ENCODE measurements around the gene PPDPF.

The PPDPF gene

GRCh38 chr20:63539092-63539430 lies 18.5 kb downstream of the PPDPF start:
- DNase-seq, result no peak

DNA sequence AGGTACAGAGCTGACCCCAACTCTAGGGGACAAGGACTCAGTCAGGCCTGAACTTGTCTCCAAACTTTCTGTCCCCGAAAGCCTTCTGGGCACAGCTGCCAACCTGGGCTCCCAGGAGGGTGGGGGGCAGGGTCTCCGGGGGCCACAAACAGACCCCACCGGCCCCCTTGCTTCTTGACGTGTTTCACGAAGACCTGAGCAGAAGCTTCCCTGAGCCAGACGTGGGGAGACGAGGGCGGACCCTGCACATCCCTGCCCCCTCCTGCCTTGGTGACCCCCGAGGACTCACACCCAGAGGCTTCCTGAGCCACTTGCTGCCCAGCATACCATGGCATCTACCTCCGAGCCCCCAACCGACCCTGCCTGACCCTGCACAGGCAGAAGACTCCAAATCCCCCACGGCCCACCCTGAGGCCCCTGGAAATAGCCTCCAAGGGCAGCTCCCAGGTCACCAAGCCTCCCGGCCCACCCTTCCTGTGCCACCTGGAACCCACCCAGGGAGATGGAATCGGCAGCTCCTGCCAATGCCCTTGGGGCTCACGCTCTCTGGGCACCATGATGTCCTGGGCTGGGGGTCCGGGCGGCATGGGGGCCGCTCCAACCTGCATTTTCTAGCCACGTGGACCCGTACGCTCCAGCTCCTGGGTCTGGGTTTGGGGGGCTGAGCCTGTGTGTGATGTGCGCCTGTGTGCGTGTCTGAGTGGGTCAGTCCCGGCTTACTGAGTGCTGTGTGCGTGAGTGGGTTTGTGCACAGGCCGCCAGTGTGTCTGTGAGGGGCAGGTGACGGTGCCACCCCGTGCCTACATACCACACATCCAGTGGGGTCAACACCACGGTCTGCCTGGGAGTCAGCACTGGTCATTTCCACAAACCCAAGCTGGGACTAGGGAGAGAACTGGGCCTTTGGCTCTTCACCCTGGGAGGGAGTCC lies 19.1 kb downstream of the PPDPF start:
- no peak for DNase-seq

DNA sequence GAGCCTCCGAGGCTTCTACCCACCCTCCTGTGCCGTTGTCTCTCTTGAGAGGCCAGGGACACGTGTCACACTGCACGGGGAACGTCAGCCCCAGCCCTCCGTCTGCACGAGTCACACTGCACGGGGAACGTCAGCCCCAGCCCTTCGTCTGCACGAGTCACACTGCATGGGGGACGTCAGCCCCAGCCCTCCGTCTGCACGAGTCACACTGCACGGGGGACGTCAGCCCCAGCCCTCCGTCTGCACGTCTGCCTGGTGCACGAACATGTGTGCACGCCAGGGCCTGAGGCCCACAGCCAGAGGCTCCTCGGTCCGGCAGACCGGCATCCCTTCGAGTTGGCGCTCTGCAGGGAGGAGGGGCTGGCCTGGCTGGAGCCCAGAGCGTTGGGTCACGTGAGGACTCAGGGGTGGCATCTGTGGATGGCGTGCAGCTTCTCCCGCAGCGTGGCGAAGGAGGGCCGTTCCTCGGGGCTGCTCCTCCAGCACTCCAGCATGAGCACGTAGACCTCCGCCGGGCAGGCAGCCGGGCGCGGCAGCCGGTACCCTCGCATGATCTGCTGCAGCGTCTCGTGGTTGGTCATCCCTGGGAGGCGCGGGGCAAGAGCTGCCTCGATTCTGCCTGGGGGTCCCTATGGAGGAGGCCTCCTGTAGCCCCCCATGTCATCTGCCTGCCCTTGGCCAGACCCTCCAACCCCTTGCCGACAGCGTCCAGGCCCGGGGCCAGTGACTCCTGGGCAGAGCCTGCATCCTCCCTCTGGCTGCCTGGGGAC lies 20.0 kb downstream of the PPDPF start:
- DNase-seq, result peak in 1 of 2 donors; percentile 37

DNA sequence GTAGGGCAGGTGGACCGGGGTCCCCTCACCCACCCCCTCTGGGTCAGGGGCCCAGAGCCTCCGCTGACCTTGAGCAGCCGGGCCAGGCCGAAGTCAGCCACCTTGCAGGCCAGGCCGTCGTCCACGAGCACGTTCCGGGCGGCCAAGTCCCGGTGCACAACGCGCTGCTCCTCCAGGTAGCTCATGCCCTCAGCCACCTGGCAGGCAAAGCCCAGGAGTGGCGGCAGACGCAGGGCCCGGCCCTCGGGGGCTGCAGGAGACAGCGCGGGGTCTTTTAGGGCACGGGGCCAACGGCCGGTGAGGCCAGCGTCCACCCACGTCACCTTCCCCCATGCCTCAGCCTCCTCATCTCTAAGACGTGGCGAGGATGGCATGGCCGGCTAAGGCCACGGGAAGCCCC lies 20.8 kb downstream of the PPDPF start:
- no peak for DNase-seq

- no peak for DNase-seq
These were observed 21.5 kb downstream of the PPDPF start for GRCh38 chr20:63542031-63542559.

- no peak for DNase-seq
These were observed 22.1 kb downstream of the PPDPF start for GRCh38 chr20:63542696-63543095.

DNA sequence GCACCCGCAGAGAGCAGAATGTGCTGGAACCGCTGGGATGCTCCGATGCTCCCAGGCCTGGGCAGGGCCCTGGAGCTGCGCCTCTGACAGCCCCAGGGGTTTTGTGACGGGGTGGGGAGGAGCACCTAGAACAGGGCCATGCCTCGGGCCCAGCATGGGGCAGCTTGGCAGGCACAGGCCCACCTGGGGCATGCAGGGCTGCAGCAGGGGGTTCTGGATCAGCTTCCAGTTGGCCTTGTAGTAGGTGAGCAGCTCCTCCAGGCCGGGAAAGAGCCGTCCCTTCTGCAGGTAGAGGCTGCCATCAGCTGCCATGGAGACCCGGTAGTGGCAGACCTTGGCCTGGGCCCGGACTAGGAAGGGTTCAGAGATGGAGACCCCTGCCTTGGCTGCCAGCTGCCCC lies 22.6 kb downstream of the PPDPF start:
- no peak for DNase-seq

DNA sequence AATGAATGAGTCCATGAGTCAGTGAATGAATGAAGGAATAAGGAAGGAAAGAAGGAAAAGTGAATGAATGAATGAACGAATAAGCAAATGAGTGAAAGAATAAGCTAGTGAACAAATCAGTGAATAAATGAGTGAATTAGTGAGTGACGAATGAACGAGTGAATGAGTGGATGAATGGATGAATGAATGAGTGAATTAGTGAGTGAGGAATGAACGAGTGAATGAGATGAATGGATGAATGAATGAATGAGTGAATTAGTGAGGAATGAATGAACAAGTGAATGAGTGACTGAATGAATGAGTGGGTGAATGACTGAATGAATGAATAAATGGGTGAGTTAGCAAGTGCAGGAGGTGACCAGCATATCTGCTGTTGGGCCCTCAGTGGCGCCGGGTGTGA lies 23.2 kb downstream of the PPDPF start:
- no peak for DNase-seq

DNA sequence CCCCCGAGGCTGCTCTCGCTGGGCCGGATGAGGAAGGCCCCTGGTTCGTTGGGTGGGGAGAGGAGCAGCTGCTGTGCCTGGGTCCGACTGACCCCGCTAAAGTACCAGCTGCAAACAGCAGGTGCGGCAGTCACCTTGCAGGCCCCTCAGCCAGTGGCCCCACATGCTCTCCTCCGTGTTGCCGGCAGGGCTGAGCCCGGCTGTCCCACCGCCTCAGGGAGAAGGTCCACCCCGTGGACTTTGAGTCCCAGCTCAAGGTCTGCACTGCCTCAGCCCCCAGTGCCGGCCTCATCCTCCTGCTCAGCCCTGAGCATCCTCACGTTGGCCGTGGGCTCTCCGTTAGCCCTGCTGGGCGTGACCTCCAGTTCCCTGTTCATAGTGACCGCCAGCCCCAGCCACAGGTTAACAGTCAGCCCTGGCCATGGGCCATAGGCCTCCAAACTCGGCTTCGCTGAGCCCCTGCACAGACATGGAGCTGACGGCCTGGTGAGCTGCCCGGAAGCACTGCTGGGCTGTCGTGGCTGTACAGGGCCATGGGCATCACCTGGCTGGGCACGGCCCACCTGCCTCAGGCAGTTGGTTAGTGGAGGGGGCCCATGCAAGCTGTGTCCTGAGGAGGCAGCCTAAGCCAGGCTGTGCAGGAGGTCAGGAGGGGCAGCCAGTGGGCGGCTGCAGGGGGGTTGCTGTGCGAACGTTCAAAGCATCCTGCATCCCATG lies 23.8 kb downstream of the PPDPF start:
- no peak for DNase-seq

DNA sequence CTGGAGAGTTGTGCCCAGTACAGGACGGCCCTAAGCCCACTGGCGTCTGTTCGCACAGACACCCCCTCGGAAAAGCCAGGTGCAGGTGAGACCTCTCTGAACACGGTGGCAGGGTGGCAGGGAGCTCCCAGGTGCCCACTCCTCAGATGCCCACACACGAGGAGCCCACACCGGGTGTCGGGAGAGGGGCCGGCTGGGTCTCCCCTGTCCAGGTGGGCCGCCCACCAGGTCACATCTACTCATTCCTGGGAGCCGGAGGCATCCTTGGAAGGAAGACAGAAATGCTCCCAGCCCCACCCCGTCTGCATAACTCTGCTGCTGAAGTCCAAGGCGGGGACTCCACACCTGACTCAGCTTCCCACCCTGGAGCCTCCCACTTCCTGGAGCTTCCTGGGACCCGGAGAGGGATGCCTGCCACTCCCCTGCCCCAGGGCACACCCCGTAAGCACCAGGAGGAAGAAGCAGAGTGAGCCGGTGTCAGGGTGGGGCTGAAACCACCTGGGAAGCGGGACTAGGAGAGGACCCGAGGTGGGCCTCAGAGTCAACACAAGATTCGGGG lies 24.5 kb downstream of the PPDPF start:
- no peak for DNase-seq

DNA sequence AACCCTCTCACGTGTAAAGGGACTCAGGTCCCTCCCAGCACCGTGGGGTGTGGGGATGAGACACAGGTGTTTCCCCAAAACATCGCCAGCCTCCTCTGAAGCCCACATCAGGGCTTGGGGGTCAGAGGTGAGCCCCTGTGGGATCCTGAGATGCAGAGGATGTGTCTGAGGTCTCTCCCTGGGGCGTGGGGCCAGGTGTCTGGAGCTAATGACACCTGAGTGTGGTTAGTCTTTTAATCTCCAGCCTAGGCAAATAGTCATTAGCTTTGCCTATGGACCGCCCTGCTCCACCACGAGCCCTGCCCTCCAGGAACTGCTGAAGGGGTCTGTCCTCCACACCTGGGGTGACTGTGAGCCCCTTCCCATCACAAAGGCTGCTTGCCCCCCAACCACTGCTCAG lies 25.2 kb downstream of the PPDPF start:
- no peak for DNase-seq

- DNase-seq, result no peak
These were observed 25.8 kb downstream of the PPDPF start for GRCh38 chr20:63546256-63546955.

GRCh38 chr20:63546956-63547724 lies 26.6 kb downstream of the PPDPF start:
- DNase-seq, result no peak

DNA sequence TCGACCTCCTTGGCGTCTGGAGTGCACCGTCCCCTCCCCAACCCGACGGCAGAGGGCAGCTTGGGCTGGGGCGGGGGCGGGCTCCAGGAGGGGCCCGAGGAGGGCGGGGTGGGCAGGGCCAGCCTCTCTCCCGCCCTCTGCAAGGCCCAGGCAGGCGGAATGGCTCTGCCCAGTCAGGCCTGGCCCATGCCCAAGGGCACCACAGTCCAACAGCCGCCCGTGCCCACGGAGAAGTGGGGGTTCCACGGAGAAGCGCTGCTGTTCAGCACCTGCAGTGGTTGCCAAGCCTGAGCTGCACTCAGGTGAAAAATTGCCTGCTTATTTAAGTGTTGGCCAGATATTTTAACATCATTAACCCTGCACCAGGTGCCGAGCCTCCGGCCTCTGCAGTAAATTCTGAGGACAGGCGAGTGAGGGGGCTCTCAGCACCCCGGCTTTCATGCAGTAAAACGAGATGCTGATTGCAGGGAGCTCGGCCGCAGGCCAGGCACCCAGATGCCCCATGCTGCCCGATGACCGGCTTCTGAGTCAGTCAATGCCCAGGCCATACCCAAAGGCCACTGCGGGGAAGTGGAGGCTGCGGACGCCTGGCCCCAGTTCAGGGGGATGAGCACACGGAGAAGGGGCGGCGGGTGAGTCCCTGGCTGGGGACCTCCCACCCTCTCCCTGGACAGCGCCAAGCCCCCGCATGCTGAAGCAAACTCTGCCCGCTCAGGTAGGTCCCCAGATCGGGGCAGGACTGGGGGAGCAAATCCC lies 27.3 kb downstream of the PPDPF start, which contains the start of gene SRMS:
Gene SRMS, minus strand, starts transcription at position 25 of the 756 bp plus-strand sequence. CDS start 286 bp downstream, outside the sequence.
- DNase-seq, result no peak

DNA sequence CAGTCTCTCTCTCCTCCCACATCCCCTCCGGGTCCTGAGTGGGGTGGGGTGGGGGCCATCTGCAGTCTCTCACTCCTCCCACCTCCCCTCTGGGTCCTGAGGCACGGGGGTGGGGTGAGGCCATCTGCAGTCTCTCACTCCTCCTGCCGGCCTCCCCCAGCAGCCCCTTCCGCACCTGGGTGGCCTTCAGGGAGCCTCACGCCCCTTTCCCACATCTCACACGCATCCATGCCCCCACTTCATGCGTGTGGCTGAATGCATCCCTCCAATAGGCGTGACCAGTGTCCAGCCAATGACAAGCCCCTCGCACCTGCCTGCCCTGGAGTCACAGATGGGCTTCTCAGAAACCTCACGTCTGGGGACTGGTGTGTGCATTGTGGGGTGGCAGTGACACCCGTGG lies 28.0 kb downstream of the PPDPF start:
- no peak for DNase-seq

- DNase-seq, result no peak
These were observed 28.5 kb downstream of the PPDPF start for GRCh38 chr20:63549019-63549418.

GRCh38 chr20:63549679-63550282 lies 29.2 kb downstream of the PPDPF start:
- no peak for DNase-seq

DNA sequence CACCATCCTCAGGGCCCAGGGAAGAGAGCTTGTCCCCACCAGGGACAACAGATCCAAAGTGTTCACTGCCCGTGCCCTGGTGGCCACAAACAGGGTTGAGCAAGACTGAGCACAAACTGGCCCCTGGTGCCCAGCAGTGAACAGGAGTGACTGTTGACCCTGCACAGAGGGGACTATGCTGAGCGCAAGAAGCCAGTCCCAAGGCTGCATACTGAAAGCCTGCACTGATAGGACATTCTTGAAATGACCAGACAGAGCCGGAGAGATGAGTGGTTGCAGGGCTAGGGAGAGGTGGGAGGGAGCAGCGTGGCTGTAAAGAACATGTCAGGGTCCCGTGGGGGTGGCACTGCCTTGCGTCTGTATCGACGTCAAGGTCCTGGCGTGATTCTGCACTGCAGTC lies 30.5 kb downstream of the PPDPF start:
- no peak for DNase-seq

GRCh38 chr20:63552481-63553249 lies 32.1 kb downstream of the PPDPF start:
- DNase-seq, result peak in 1 of 2 donors; percentile 25
